Testis (tissue), 3 donors: ENCODE results near the gene S100A10. TPM values are rescaled to one million over a fixed set of nuclear protein-coding genes. Genes with fewer than 3 reads are reported as not detected.
A peak's percentile ranks its signal among the peaks of the same experiment; 100 is the strongest.

Experiments
- DNase-seq: peaks from one replicate; pipeline ENCODE4 v3.0.0-alpha.2; 2019
- H3K27ac ChIP-seq, 2 donors: fragments of 200-600 bp; sonication (generic); one replicate each; pipeline ENCODE4 v1.5.1; 2019
- H3K27me3 ChIP-seq: fragments of 200-600 bp; sonication (generic); one replicate; pipeline ENCODE4 v1.5.1; 2019
- H3K36me3 ChIP-seq: fragments of 200-600 bp; sonication (generic); one replicate; pipeline ENCODE4 v1.5.1; 2017; ENCODE audit warnings: low read depth; ENCODE audit errors: missing control alignments
- H3K4me1 ChIP-seq: fragments of 200-600 bp; sonication (generic); one replicate; pipeline ENCODE4 v1.5.1; 2019
- H3K4me3 ChIP-seq, 2 donors: fragments of 200-600 bp; sonication (generic); one replicate each; pipeline ENCODE4 v1.5.1; 2017 to 2019
- H3K9me3 ChIP-seq: fragments of 200-600 bp; sonication (generic); one replicate; pipeline ENCODE4 v1.5.1; 2017
- CTCF ChIP-seq, 3 experiments: fragments of 450-650 bp in 2 of 3; fragments of 200-600 bp in 1 of 3; sonication (generic) in 1 of 3; IDR thresholded peaks; one replicate each; pipeline ENCODE4 v1.5.1; 2016 to 2019; ENCODE audit warnings: antibody characterized with exemption in 3 of 3, mild to moderate bottlenecking in 2 of 3, moderate library complexity in 1 of 3
- POLR2A ChIP-seq: fragments of 450-650 bp; IDR thresholded peaks from one replicate; pipeline ENCODE4 v1.6.1; 2017; ENCODE audit warnings: antibody characterized with exemption, mild to moderate bottlenecking, moderate library complexity
- WGBS, 2 donors: methylation state at CpG; one replicate each; pipeline ENCODE4 v1.1.5; 2018; 5-methylcytosine and 5-hydroxymethylcytosine counted together
- intact Hi-C: fragments of 100-400 bp; cut with DNase I; formaldehyde crosslinking; loops from one replicate; pipeline ENCODE4 v1.15.1; 2023; ENCODE audit warnings: low total_unique reads
- polyA plus RNA-seq: library from polyadenylated mRNA; stranded (reverse); fragments of 350-450 nt; fragmentation: Illumina TruSeq; extraction: RNeasy Lipid Tissue Mini Kit (QIAGEN cat#74804); gene quantifications from one replicate; pipeline ENCODE4 v1.2.3, GENCODE V29; 2014; ENCODE audit warnings: low read depth, low replicate concordance; ENCODE audit not compliant: insufficient read depth
- total RNA-seq, 2 donors: library from RNA; depleted of rRNA; stranded (reverse); fragments of >200 nt; gene quantifications; one replicate each; pipeline ENCODE4 v1.2.3, GENCODE V29; 2016

Gene S100A10
- total and polyA plus RNA-seq, 3 donors from 2014 or later: 92.4 to 364 (median 110) TPM

GRCh38 chr1:152034324-152034653, 40.6 kb upstream of the S100A10 start:
- Histone ChIP-seq H3K27me3 (no peaks in the 10 kb centered on the region), H3K36me3 (no peaks in the 10 kb centered on the region), H3K4me1 (peaks cover 18% of the 10 kb centered on the region), H3K27ac (peak overlapping the region in 1 of 2 donors; percentile 58), H3K9me3 (no peaks in the 10 kb centered on the region), H3K4me3 (no peak overlapping the region)
- DNase-seq: no peak
- intact Hi-C loops: no loop called here
- 67 to 74% methylated on average over 1 of the region's 1 CpG for WGBS, 2 donors
- TF ChIP-seq CTCF (IDR thresholded peaks at IDR 0.05) (no peak), POLR2A (no peak)

- peaks cover 7% of the 10 kb centered on the region for H3K4me1 ChIP-seq
- WGBS, 2 donors: 89 to 92% methylated on average over 4 of the region's 4 CpGs
- H3K36me3 ChIP-seq: no peaks in the 10 kb centered on the region
- DNase-seq: no peak
- H3K27ac ChIP-seq: no peak overlapping the region
- intact Hi-C loops: no loop called here
- TF ChIP-seq POLR2A: no peak
- TF ChIP-seq CTCF (IDR thresholded peaks at IDR 0.05): no peak
- H3K4me3 ChIP-seq: no peak overlapping the region
- H3K27me3 ChIP-seq: no peaks in the 10 kb centered on the region
- H3K9me3 ChIP-seq: no peaks in the 10 kb centered on the region
Observed at GRCh38 chr1:152029929-152030211, 36.2 kb upstream of the S100A10 start.

- H3K4me1 ChIP-seq: peaks cover 2% of the 10 kb centered on the region
- H3K9me3 ChIP-seq: no peaks in the 10 kb centered on the region
- intact Hi-C loops: no loop called here
- no peak overlapping the region for H3K4me3 ChIP-seq
- TF ChIP-seq POLR2A (no peak), CTCF (IDR thresholded peaks at IDR 0.05) (no peak)
- no peak for DNase-seq
- WGBS, 2 donors: 89 to 91% methylated on average over 8 of the region's 8 CpGs
- no peak overlapping the region for H3K27ac ChIP-seq
- H3K36me3 ChIP-seq: no peaks in the 10 kb centered on the region
- no peaks in the 10 kb centered on the region for H3K27me3 ChIP-seq
Observed at GRCh38 chr1:152029144-152029928, 35.7 kb upstream of the S100A10 start.

- no peak overlapping the region for H3K27ac ChIP-seq
- 53 to 65% methylated on average over 3 of the region's 3 CpGs for WGBS, 2 donors
- H3K4me1 ChIP-seq: no peaks in the 10 kb centered on the region
- H3K4me3 ChIP-seq: no peak overlapping the region
- no peak for TF ChIP-seq CTCF (IDR thresholded peaks at IDR 0.05)
- TF ChIP-seq POLR2A: no peak
- H3K27me3 ChIP-seq: no peaks in the 10 kb centered on the region
- intact Hi-C loops: no loop called here
- no peak for DNase-seq
- no peaks in the 10 kb centered on the region for H3K9me3 ChIP-seq
- H3K36me3 ChIP-seq: no peaks in the 10 kb centered on the region
Observed at GRCh38 chr1:152026895-152027294, 33.2 kb upstream of the S100A10 start.

GRCh38 chr1:152024223-152024622, 30.6 kb upstream of the S100A10 start:
- H3K9me3 ChIP-seq: no peaks in the 10 kb centered on the region
- 79 to 88% methylated on average over 4 of the region's 4 CpGs for WGBS, 2 donors
- intact Hi-C loops: no loop called here
- no peak overlapping the region for H3K27ac ChIP-seq
- H3K4me1 ChIP-seq: no peaks in the 10 kb centered on the region
- TF ChIP-seq CTCF (IDR thresholded peaks at IDR 0.05) (no peak), POLR2A (no peak)
- H3K4me3 ChIP-seq: no peak overlapping the region
- no peaks in the 10 kb centered on the region for H3K27me3 ChIP-seq
- no peaks in the 10 kb centered on the region for H3K36me3 ChIP-seq
- DNase-seq: no peak
